Tongue (tissue), 2 donors: ENCODE results near the gene PKP3. TPM values are rescaled to one million over a fixed set of nuclear protein-coding genes. Genes with fewer than 3 reads are reported as not detected.
"Not testable (repeated sequence)": the region's sequence is repeated elsewhere in the genome, so short reads cannot be mapped to it uniquely, and the experiment has no call there.

Experiments used
- DNase-seq: peaks from one replicate; pipeline ENCODE4 v3.0.0-alpha.2; 2015
- total RNA-seq: library from RNA; depleted of rRNA; stranded (reverse); fragments of >200 nt; gene quantifications from one replicate; pipeline ENCODE4 v1.2.3, GENCODE V29; 2014

Gene PKP3
- total RNA-seq, 1 donor from 2014 or later = 39.2 TPM

- no peak for DNase-seq
Measured at GRCh38 chr11:409600-410483, 15.8 kb downstream of the PKP3 start.

- DNase-seq = not testable (repeated sequence)
Measured at GRCh38 chr11:410711-411110, 16.7 kb downstream of the PKP3 start.

- DNase-seq = not testable (repeated sequence)
Measured at GRCh38 chr11:411520-411919, 17.5 kb downstream of the PKP3 start.

GRCh38 chr11:412641-413119 is 18.7 kb downstream of the PKP3 start:
- DNase-seq = no peak

- DNase-seq = no peak
Measured at GRCh38 chr11:413120-414081, 19.4 kb downstream of the PKP3 start.

GRCh38 chr11:414318-414857 is 20.4 kb downstream of the PKP3 start:
- no peak for DNase-seq

- DNase-seq = no peak
Measured at GRCh38 chr11:415640-416041, 21.6 kb downstream of the PKP3 start.

- no peak for DNase-seq
Measured at GRCh38 chr11:416051-416756, 22.2 kb downstream of the PKP3 start.

GRCh38 chr11:416757-417621 is 23.0 kb downstream of the PKP3 start:
- DNase-seq = no peak

GRCh38 chr11:417652-418342 is 23.8 kb downstream of the PKP3 start:
- no peak for DNase-seq

- DNase-seq = no peak
Measured at GRCh38 chr11:418343-419247, 24.6 kb downstream of the PKP3 start.

- DNase-seq = no peak
Measured at GRCh38 chr11:419248-420005, 25.4 kb downstream of the PKP3 start.

- no peak for DNase-seq
Measured at GRCh38 chr11:420054-420910, 26.3 kb downstream of the PKP3 start.

GRCh38 chr11:420911-421321 is 26.9 kb downstream of the PKP3 start:
- DNase-seq = no peak

GRCh38 chr11:422249-422656 is 28.2 kb downstream of the PKP3 start:
- no peak for DNase-seq

GRCh38 chr11:424232-424631 is 30.2 kb downstream of the PKP3 start:
- no peak for DNase-seq

GRCh38 chr11:424766-425165 is 30.8 kb downstream of the PKP3 start:
- not testable (repeated sequence) for DNase-seq
